ENCODE data around the gene IRF2BP2. TPM values are rescaled to one million over a fixed set of nuclear protein-coding genes. Genes with fewer than 3 reads are reported as not detected.

IRF2BP2 gene
- total and polyA plus RNA-seq, 10 of the 15 experiments (the other 5 are each of a cell fraction or from before 2014, with no cell fraction given): 7.5 to 114 (median 52.3) TPM

GRCh38 chr1:234655328-234656069, 45.5 kb upstream of the IRF2BP2 start:
- no peak overlapping the region for H3K4me2 ChIP-seq (ENCODE audit: control insufficient read depth, insufficient read depth)
- DNase-seq (ENCODE audit: low read depth, low spot score) (no peak), ATAC-seq (no peak), FAIRE-seq (no peak)
- TF ChIP-seq, protein P1, sequence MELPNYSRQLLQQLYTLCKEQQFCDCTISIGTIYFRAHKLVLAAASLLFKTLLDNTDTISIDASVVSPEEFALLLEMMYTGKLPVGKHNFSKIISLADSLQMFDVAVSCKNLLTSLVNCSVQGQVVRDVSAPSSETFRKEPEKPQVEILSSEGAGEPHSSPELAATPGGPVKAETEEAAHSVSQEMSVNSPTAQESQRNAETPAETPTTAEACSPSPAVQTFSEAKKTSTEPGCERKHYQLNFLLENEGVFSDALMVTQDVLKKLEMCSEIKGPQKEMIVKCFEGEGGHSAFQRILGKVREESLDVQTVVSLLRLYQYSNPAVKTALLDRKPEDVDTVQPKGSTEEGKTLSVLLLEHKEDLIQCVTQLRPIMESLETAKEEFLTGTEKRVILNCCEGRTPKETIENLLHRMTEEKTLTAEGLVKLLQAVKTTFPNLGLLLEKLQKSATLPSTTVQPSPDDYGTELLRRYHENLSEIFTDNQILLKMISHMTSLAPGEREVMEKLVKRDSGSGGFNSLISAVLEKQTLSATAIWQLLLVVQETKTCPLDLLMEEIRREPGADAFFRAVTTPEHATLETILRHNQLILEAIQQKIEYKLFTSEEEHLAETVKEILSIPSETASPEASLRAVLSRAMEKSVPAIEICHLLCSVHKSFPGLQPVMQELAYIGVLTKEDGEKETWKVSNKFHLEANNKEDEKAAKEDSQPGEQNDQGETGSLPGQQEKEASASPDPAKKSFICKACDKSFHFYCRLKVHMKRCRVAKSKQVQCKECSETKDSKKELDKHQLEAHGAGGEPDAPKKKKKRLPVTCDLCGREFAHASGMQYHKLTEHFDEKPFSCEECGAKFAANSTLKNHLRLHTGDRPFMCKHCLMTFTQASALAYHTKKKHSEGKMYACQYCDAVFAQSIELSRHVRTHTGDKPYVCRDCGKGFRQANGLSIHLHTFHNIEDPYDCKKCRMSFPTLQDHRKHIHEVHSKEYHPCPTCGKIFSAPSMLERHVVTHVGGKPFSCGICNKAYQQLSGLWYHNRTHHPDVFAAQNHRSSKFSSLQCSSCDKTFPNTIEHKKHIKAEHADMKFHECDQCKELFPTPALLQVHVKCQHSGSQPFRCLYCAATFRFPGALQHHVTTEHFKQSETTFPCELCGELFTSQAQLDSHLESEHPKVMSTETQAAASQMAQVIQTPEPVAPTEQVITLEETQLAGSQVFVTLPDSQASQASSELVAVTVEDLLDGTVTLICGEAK (IDR thresholded peaks at IDR 0.05; ENCODE audit: borderline replicate concordance): no peak
- no peak overlapping the region for H3K4me3 ChIP-seq
- H3K36me3 ChIP-seq (ENCODE audit: control insufficient read depth in 2 of 2, insufficient read depth in 2 of 2, low read length in 1 of 2): no peaks in the 10 kb centered on the region
- ChIA-PET CTCF (interaction anchor here (0.5 kb wide), 1 partner anchor 138 kb away, joined by 3 read pairs; no protein-coding TSS in a partner anchor), POLR2A (no interaction called here), SMC1A (ENCODE audit: uncharacterized antibody, unreplicated experiment) (interaction anchor here (0.8 to 1.1 kb wide), 3 partner anchors 13 to 68 kb away, joined by 3 read pairs; no protein-coding TSS in a partner anchor), RAD21 (ENCODE audit: unreplicated experiment) (no interaction called here)
- no peaks in the 10 kb centered on the region; the same call in 2 of the 3 replicates for H3K9me3 ChIP-seq (replicated peaks; ENCODE audit: control insufficient read depth, insufficient read depth, low read length)
- H3K4me1 ChIP-seq (ENCODE audit: control insufficient read depth, insufficient read depth, low read length): peaks cover 11% of the 10 kb centered on the region
- intact Hi-C loops (cut with micrococcal nuclease; ENCODE audit: unreplicated experiment) (no loop called here), in situ Hi-C loops (cut with MboI) (no loop called here)
- WGBS (ENCODE audit: insufficient coverage, insufficient replicate concordance, low lambda C conversion rate, missing lambda C conversion rate): 67% methylated on average over 8 of the region's 8 CpGs
- H3K27ac ChIP-seq (ENCODE audit: control insufficient read depth, insufficient read depth): no peak overlapping the region
- BruUV-seq (replicated peaks): no TSS peak
- no peaks in the 10 kb centered on the region for H4K20me1 ChIP-seq (ENCODE audit: control insufficient read depth, insufficient read depth)
- H2AFZ ChIP-seq (ENCODE audit: control insufficient read depth, low read depth, low read length): no peak overlapping the region
- H3K9ac ChIP-seq (ENCODE audit: control insufficient read depth, insufficient read depth, low read length): no peak overlapping the region
- H3K79me2 ChIP-seq (ENCODE audit: control insufficient read depth, insufficient read depth, low read length): no peaks in the 10 kb centered on the region
- H3K27me3 ChIP-seq (replicated peaks in 1 of 2; ENCODE audit: control insufficient read depth in 2 of 2, insufficient read depth in 2 of 2, low read length in 1 of 2): no peaks in the 10 kb centered on the region
